DMS153 treated with DMSO at 0.1 percent for 48 hours (cell line): ENCODE data around the gene WASHC4.
A peak's percentile ranks its signal among the peaks of the same experiment; 100 is the strongest.

Experiments
- DNase-seq: peaks from one replicate; lab custom pipeline; 2025; ENCODE audit not compliant: unreplicated experiment; lab: John Stamatoyannopoulos, UW

Gene WASHC4

GRCh38 chr12:105107494-105108371 is at the start of gene WASHC4:
Gene WASHC4 (plus strand): TSS chr12:105107731. CDS start chr12:105107801, 70 bp downstream.
- peak; percentile 82 for DNase-seq

- DNase-seq: no peak
These were observed 46.7 kb upstream of the WASHC4 start for GRCh38 chr12:105060715-105061378.

GRCh38 chr12:105064564-105065178 is 42.9 kb upstream of the WASHC4 start:
- DNase-seq: no peak

- no peak for DNase-seq
These were observed 40.0 kb upstream of the WASHC4 start for GRCh38 chr12:105067511-105068031.

- no peak for DNase-seq
These were observed 37.4 kb upstream of the WASHC4 start for GRCh38 chr12:105069936-105070702.

- no peak for DNase-seq
These were observed 35.5 kb upstream of the WASHC4 start for GRCh38 chr12:105071981-105072380.

- DNase-seq: no peak
These were observed 34.5 kb upstream of the WASHC4 start for GRCh38 chr12:105072888-105073488.

GRCh38 chr12:105076098-105076497 is 31.4 kb upstream of the WASHC4 start:
- DNase-seq: no peak

GRCh38 chr12:105076913-105077312 is 30.6 kb upstream of the WASHC4 start:
- no peak for DNase-seq

- no peak for DNase-seq
These were observed 30.1 kb upstream of the WASHC4 start for GRCh38 chr12:105077435-105077834.

- DNase-seq: no peak
These were observed 28.6 kb upstream of the WASHC4 start for GRCh38 chr12:105078712-105079570.

GRCh38 chr12:105083031-105083430 is 24.5 kb upstream of the WASHC4 start:
- no peak for DNase-seq

GRCh38 chr12:105083551-105084105 is 23.9 kb upstream of the WASHC4 start:
- no peak for DNase-seq

- DNase-seq: no peak
These were observed 23.0 kb upstream of the WASHC4 start, which contains the start of gene ALDH1L2 for GRCh38 chr12:105084251-105085250. Gene ALDH1L2 (minus strand): TSS chr12:105084458. CDS start chr12:105084436, 22 bp downstream.

- no peak for DNase-seq
These were observed 22.0 kb upstream of the WASHC4 start for GRCh38 chr12:105085501-105085900.

GRCh38 chr12:105089817-105090216 is 17.7 kb upstream of the WASHC4 start:
- no peak for DNase-seq

- DNase-seq: no peak
These were observed 17.2 kb upstream of the WASHC4 start for GRCh38 chr12:105090361-105090760.
